OCI-LY3 (cell line): ENCODE data around the gene TMC7.

Experiments
- H2AFZ ChIP-seq: fragments of 200-600, 300-600 bp; shearing (Covaris generic); 2 replicates; pipeline ENCODE4 v1.6.0; 2014; ENCODE audit warnings: antibody characterized with exemption, low read depth, low read length
- H3K27ac ChIP-seq: fragments of 200-600, 300-600 bp; sonication (generic); 2 replicates; pipeline ENCODE4 v1.5.1; 2014; ENCODE audit warnings: mild to moderate bottlenecking, low read length, moderate library complexity, mixed read lengths
- H3K27me3 ChIP-seq: fragments of 200-600, 300-600 bp; sonication (generic); 2 replicates; pipeline ENCODE4 v1.6.1; 2014; ENCODE audit warnings: low read depth, low read length, mixed read lengths
- H3K36me3 ChIP-seq: fragments of 200-600, 300-600 bp; sonication (generic); replicated peaks from 2 replicates; pipeline ENCODE3; 2014; ENCODE audit warnings: low read depth, low read length, mixed read lengths
- H3K4me1 ChIP-seq: fragments of 300-600, 200-600 bp; sonication (generic); 2 replicates; pipeline ENCODE4 v1.6.1; 2014; ENCODE audit warnings: low read length, mixed read lengths
- H3K4me2 ChIP-seq: fragments of 200-600, 300-600 bp; sonication (generic); 2 replicates; pipeline ENCODE4 v1.6.1; 2014; ENCODE audit warnings: low read length, mixed read lengths
- H3K4me3 ChIP-seq: fragments of 300-600, 200-600 bp; sonication (generic); 2 replicates; pipeline ENCODE4 v1.5.1; 2014; ENCODE audit warnings: antibody characterized with exemption, mild to moderate bottlenecking, low read length, moderate library complexity
- H3K79me2 ChIP-seq: fragments of 300-600, 200-600 bp; shearing (Covaris generic); 2 replicates; pipeline ENCODE4 v1.6.1; 2014; ENCODE audit warnings: mild to moderate bottlenecking, low read length, mixed read lengths
- H3K9ac ChIP-seq: fragments of 300-600, 200-600 bp; shearing (Covaris generic); 2 replicates; pipeline ENCODE4 v1.6.0; 2014; ENCODE audit warnings: mild to moderate bottlenecking, low read length, moderate library complexity
- H3K9me3 ChIP-seq: fragments of 200-600, 300-600 bp; shearing (Covaris generic); 2 replicates; pipeline ENCODE4 v1.6.1; 2014; ENCODE audit warnings: low read length, mixed read lengths; ENCODE audit not compliant: insufficient read depth
- H4K20me1 ChIP-seq: fragments of 200-600, 300-600 bp; sonication (generic); 2 replicates; pipeline ENCODE4 v1.6.1; 2016; ENCODE audit warnings: low read length, mixed read lengths; ENCODE audit not compliant: insufficient read depth
- EZH2phosphoT487 ChIP-seq: fragments of 200-600 bp; shearing (Covaris generic); IDR thresholded peaks from 2 replicates; pipeline ENCODE4 v1.6.1; 2018; ENCODE audit warnings: antibody characterized with exemption, mixed run types, low read depth
- TF ChIP-seq, protein P1 (sequence below): fragments of 200-600, 300-600 bp; sonication (generic); IDR thresholded peaks from 2 replicates; pipeline ENCODE4 v1.5.1; 2014; ENCODE audit warnings: antibody characterized with exemption, low read length, low read depth

The TMC7 gene

DNA sequence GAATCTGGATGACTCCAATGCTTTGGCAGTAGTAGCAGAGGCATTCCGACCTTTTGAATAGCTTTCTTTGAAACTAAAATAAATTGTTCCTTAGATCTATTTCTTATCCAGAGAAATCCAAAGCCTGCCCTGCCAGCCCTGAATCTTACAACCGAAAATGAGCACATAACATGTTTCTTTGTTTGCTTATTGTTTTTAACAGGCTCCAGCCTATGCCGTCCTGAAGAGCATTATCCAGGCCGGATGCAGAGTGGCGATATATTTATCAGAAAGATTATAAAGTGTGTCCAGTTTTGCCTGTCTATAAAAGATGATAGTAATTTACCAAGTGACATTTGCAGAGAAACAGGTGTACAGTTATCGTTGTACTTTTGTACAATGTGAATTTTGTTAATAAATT, 94.1 kb downstream of the TMC7 start:
- Histone ChIP-seq H3K4me2 (no peak overlapping the region), H3K9me3 (no peaks in the 10 kb centered on the region), H2AFZ (no peak overlapping the region), H3K36me3 (peaks cover 20% of the 10 kb centered on the region), H3K27ac (no peak overlapping the region), H3K9ac (no peak overlapping the region), H3K4me1 (no peaks in the 10 kb centered on the region), H4K20me1 (no peaks in the 10 kb centered on the region), H3K27me3 (no peaks in the 10 kb centered on the region), H3K4me3 (no peak overlapping the region), H3K79me2 (no peaks in the 10 kb centered on the region)
- TF ChIP-seq, protein P1, sequence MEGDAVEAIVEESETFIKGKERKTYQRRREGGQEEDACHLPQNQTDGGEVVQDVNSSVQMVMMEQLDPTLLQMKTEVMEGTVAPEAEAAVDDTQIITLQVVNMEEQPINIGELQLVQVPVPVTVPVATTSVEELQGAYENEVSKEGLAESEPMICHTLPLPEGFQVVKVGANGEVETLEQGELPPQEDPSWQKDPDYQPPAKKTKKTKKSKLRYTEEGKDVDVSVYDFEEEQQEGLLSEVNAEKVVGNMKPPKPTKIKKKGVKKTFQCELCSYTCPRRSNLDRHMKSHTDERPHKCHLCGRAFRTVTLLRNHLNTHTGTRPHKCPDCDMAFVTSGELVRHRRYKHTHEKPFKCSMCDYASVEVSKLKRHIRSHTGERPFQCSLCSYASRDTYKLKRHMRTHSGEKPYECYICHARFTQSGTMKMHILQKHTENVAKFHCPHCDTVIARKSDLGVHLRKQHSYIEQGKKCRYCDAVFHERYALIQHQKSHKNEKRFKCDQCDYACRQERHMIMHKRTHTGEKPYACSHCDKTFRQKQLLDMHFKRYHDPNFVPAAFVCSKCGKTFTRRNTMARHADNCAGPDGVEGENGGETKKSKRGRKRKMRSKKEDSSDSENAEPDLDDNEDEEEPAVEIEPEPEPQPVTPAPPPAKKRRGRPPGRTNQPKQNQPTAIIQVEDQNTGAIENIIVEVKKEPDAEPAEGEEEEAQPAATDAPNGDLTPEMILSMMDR, result no peak
- no peak for TF ChIP-seq EZH2phosphoT487

DNA sequence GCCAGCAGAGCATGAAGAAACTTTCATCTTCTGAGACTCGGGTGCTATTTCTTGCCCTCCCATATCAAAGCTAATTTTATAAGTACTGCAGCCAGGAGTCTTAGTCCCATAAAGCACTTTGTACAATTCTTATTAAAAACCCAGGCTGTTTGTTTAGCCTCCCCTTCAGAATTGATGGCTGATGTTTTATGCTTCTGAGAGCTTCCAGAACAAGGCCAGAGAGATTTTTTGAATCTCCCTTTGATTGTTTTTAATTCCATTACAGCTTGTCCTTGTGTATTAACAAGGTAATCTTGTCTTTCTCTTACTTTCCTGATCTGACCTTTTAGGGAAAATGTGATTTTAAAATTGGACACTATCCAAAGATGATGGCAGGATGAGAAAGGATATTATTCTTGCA, 99.9 kb downstream of the TMC7 start:
- peaks cover 4% of the 10 kb centered on the region for H3K4me1 ChIP-seq
- H3K36me3 ChIP-seq, result peaks cover 18% of the 10 kb centered on the region
- H3K9ac ChIP-seq, result no peak overlapping the region
- TF ChIP-seq, protein P1, result no peak
- TF ChIP-seq EZH2phosphoT487, result no peak
- no peak overlapping the region for H3K4me2 ChIP-seq
- H3K79me2 ChIP-seq, result no peaks in the 10 kb centered on the region
- H3K9me3 ChIP-seq, result no peaks in the 10 kb centered on the region
- H4K20me1 ChIP-seq, result no peaks in the 10 kb centered on the region
- H3K27ac ChIP-seq, result no peak overlapping the region
- 0 out of 2 replicates have a peak, but pooled peaks cover 4% of the 10 kb centered on the region for H3K27me3 ChIP-seq
- no peak overlapping the region for H2AFZ ChIP-seq
- H3K4me3 ChIP-seq, result no peak overlapping the region

DNA sequence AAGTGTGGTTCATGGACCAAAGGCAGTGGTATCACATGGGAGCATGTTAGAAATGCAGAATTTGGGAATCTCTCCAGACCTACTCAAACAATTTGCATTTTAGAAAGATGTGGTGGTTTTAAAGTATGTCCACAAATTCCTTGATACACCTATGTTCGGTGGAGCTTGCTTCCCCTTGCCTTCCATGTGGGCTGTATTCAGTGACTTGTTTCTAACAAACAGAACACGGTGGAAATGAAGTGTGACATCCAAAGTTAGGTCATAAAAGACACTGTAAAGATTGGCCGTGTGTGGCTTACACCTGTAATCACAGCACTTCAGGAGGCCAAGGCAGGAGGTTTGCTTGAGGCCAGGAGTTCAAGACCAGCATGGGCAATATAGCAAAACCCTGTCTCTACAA, 100.4 kb downstream of the TMC7 start:
- Histone ChIP-seq H2AFZ (no peak overlapping the region), H3K9ac (no peak overlapping the region), H3K27me3 (0 out of 2 replicates have a peak, but pooled peaks cover 4% of the 10 kb centered on the region), H3K4me2 (no peak overlapping the region), H3K4me1 (peaks cover 9% of the 10 kb centered on the region), H3K36me3 (peaks cover 14% of the 10 kb centered on the region), H3K9me3 (no peaks in the 10 kb centered on the region), H4K20me1 (no peaks in the 10 kb centered on the region), H3K4me3 (no peak overlapping the region), H3K79me2 (no peaks in the 10 kb centered on the region), H3K27ac (no peak overlapping the region)
- TF ChIP-seq, protein P1, result no peak
- no peak for TF ChIP-seq EZH2phosphoT487

DNA sequence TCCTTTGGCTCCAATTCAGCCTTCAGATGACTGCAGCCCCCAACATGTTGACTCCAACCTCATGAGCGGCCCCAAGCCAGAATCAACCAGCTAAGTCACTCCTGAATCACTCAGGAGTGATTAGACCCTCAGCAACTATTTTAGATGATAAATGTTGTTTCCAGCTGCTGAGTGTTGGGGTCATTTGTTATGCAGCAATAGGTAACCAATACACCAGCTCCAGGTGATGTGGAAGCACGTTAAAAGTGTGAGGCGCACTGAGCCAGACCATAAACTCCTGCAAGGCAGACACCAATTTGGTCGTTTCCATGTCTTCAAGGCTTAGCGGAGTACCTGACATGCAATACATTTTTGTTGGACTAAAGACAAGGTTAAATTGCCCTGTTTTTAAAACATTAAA, 101.1 kb downstream of the TMC7 start:
- H3K27me3 ChIP-seq, result 0 out of 2 replicates have a peak, but pooled peaks cover 4% of the 10 kb centered on the region
- H3K9me3 ChIP-seq, result no peaks in the 10 kb centered on the region
- no peak for TF ChIP-seq EZH2phosphoT487
- TF ChIP-seq, protein P1, result no peak
- no peak overlapping the region for H2AFZ ChIP-seq
- H3K36me3 ChIP-seq, result peaks cover 10% of the 10 kb centered on the region
- H3K4me3 ChIP-seq, result no peak overlapping the region
- H3K79me2 ChIP-seq, result no peaks in the 10 kb centered on the region
- H4K20me1 ChIP-seq, result no peaks in the 10 kb centered on the region
- H3K9ac ChIP-seq, result no peak overlapping the region
- peaks cover 10% of the 10 kb centered on the region for H3K4me1 ChIP-seq
- H3K27ac ChIP-seq, result no peak overlapping the region
- no peak overlapping the region for H3K4me2 ChIP-seq
